Nephron progenitor cell (in vitro differentiated cells): ENCODE results near the gene CPEB4.

Experiments
- DNase-seq: peaks from one replicate; pipeline ENCODE4 v3.0.0; 2021
- H3K27ac Mint-ChIP-seq: 2 replicates; pipeline ENCODE4 v1.8.0; 2021; ENCODE audit warnings: mild to moderate bottlenecking, moderate library complexity, mixed read lengths
- H3K27me3 Mint-ChIP-seq: 2 replicates; pipeline ENCODE4 v1.8.0; 2021; ENCODE audit warnings: mild to moderate bottlenecking, low read depth, mixed read lengths; ENCODE audit not compliant: poor library complexity
- H3K36me3 Mint-ChIP-seq: 2 replicates; pipeline ENCODE4 v1.8.0; 2021; ENCODE audit warnings: low read depth, mixed read lengths
- H3K4me1 Mint-ChIP-seq: 2 replicates; pipeline ENCODE4 v1.8.0; 2021; ENCODE audit warnings: mixed read lengths
- H3K4me3 Mint-ChIP-seq: 2 replicates; pipeline ENCODE4 v1.8.0; 2021; ENCODE audit warnings: mild to moderate bottlenecking, moderate library complexity, mixed read lengths
- H3K9me3 Mint-ChIP-seq: 2 replicates; pipeline ENCODE4 v1.8.0; 2021; ENCODE audit warnings: mild to moderate bottlenecking, moderate library complexity, mixed read lengths
- TF ChIP-seq, protein P1 (sequence below): fragments of 200-600 bp; sonication (generic); IDR thresholded peaks from 2 replicates; pipeline ENCODE4 v1.5.0; 2021; ENCODE audit warnings: antibody characterized with exemption

The CPEB4 gene

DNA sequence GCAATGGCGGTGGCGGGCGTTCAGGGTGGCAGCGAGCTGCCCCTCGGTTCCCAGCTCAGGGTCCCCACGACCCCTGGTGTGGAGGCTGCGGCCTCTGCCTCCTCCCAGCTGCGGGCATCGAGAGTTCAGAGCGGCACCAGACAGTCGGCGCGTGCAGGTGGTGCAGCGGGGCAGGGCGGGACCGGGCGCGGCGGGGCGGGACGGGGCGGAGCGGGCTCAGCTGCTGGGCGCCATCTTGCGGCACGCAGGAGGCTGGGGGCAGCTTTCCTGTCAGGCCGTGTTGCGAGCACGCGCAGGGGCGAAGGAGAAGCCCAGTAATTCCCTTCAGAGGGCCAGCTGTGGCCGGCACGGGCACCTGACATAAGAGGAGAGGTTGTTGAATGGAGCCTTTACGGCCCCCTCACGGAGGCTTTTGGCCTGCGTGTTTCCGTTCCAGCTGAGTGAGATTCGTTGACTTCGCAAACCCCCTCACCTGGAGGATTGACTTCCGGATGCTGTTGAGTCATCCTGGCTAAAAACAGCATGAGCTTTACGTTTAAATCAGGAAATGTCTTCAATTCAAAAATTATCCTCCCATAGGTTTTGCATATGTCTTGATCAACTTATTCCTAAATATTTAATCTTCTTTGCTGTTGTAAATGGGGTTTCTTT, 101.4 kb downstream of the CPEB4 start:
- H3K4me3 Mint-ChIP-seq: no peak overlapping the region
- H3K27me3 Mint-ChIP-seq: no peaks in the 10 kb centered on the region
- H3K9me3 Mint-ChIP-seq: peaks cover 6% of the 10 kb centered on the region
- H3K27ac Mint-ChIP-seq: no peak overlapping the region
- no peaks in the 10 kb centered on the region for H3K4me1 Mint-ChIP-seq
- DNase-seq: no peak
- TF ChIP-seq, protein P1, sequence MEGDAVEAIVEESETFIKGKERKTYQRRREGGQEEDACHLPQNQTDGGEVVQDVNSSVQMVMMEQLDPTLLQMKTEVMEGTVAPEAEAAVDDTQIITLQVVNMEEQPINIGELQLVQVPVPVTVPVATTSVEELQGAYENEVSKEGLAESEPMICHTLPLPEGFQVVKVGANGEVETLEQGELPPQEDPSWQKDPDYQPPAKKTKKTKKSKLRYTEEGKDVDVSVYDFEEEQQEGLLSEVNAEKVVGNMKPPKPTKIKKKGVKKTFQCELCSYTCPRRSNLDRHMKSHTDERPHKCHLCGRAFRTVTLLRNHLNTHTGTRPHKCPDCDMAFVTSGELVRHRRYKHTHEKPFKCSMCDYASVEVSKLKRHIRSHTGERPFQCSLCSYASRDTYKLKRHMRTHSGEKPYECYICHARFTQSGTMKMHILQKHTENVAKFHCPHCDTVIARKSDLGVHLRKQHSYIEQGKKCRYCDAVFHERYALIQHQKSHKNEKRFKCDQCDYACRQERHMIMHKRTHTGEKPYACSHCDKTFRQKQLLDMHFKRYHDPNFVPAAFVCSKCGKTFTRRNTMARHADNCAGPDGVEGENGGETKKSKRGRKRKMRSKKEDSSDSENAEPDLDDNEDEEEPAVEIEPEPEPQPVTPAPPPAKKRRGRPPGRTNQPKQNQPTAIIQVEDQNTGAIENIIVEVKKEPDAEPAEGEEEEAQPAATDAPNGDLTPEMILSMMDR: no peak
- peaks cover 5% of the 10 kb centered on the region for H3K36me3 Mint-ChIP-seq

DNA sequence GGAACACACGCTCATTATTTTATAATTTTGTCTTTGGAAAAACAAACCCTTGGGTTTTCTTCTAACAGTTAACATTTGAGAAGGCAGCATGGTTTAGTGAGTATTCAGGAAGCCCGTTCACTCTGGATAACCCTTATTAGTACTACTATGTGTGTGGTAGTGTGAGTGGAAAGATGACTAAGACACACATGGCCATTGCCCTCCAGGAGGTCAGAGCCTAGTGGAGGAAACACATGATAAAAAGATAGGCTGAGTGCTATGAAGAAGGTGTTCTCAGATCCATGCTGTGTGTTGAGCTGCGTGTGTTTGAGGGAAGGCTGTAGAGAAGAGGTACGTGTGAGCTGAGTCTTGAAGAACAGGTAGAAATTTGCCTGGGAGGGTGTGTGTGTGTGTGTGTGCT, 109.2 kb downstream of the CPEB4 start:
- no peak for DNase-seq
- no peaks in the 10 kb centered on the region for H3K36me3 Mint-ChIP-seq
- no peak overlapping the region for H3K27ac Mint-ChIP-seq
- H3K9me3 Mint-ChIP-seq: no peaks in the 10 kb centered on the region
- TF ChIP-seq, protein P1: no peak
- H3K4me1 Mint-ChIP-seq: no peaks in the 10 kb centered on the region
- H3K27me3 Mint-ChIP-seq: peaks cover 9% of the 10 kb centered on the region
- H3K4me3 Mint-ChIP-seq: no peak overlapping the region

DNA sequence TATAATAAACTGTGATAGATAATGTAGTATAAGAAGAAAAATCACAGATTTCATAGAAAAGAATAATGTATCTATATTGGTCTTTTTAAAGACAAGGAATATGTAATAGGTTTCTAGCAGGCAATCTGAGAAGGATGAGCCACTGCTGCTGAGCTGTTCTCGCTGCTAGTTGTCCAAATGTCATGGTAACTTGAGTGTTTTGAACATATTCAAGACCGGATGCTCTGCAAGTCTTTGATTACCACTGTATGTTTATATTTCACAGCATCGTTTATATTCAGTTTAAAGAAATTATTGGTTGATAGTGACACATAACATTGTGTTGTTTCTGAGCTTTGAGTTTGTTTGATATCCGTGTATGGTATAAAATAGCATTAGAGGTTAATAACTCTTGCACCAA, 110.4 kb downstream of the CPEB4 start:
- Mint-ChIP-seq H3K4me1 (no peaks in the 10 kb centered on the region), H3K27me3 (peaks cover 12% of the 10 kb centered on the region), H3K4me3 (no peak overlapping the region), H3K36me3 (no peaks in the 10 kb centered on the region), H3K9me3 (no peaks in the 10 kb centered on the region), H3K27ac (no peak overlapping the region)
- TF ChIP-seq, protein P1: no peak
- no peak for DNase-seq

DNA sequence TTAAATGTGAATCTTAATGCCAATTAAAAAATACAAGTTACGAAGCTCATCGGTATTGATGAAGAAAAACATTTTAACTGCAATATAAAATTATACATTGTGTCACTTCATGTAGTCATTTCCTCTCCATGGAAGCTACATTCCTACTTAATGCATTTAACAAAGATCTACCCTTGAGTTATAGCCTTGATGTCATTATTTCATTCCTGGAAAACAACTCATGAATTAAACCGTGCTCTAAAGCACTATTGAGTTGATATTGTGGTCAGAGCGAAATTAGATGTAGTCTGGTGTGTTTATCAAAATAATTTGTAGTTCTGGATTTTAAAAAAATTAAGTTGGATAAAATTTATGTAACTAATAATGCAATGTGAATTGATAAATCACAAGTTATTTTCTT, 111.9 kb downstream of the CPEB4 start:
- TF ChIP-seq, protein P1: no peak
- Mint-ChIP-seq H3K27me3 (peaks cover 12% of the 10 kb centered on the region), H3K4me3 (no peak overlapping the region), H3K4me1 (no peaks in the 10 kb centered on the region), H3K36me3 (no peaks in the 10 kb centered on the region), H3K27ac (no peak overlapping the region), H3K9me3 (no peaks in the 10 kb centered on the region)
- DNase-seq: no peak

DNA sequence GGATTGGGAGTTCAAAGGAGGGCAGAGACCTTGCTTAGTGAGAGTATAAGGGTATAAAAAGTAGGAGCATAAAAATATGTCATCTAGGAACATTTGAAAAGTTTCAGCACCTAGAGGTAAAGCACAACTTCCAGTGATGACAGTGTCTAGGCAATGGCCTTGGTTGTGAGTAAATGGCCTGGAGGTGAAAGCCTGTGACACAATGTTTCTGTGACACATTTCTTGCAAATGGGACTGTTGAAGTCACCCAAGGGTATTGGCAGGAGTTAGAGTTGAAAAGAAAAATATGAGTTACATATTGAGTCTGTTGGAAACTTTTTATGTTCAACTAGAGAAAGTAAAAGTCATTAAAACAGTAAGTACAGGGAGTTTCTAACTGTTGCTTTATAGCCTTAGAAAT, 115.6 kb downstream of the CPEB4 start:
- no peaks in the 10 kb centered on the region for H3K9me3 Mint-ChIP-seq
- H3K27ac Mint-ChIP-seq: no peak overlapping the region
- H3K4me3 Mint-ChIP-seq: no peak overlapping the region
- peaks cover 6% of the 10 kb centered on the region for H3K27me3 Mint-ChIP-seq
- H3K36me3 Mint-ChIP-seq: no peaks in the 10 kb centered on the region
- DNase-seq: no peak
- TF ChIP-seq, protein P1: no peak
- H3K4me1 Mint-ChIP-seq: no peaks in the 10 kb centered on the region

DNA sequence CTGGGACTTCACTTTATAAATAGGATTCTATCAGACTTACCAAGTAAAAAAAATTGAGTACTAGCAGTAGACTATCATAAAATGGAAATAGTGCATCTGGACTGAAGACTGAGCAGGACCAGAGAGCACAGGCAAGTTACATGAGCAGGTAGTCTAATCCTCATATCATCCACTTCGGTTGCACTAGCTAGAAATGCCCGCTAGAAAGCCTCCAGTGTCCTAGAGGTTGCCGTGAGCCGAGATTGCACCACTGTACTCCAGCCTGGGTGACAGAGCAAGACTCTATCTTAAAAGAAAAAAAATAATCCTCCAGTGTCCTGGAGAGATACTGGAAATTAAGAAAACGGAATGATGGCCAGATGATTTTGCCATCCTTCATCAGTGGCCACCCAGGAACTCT, 120.8 kb downstream of the CPEB4 start:
- no peak overlapping the region for H3K4me3 Mint-ChIP-seq

More for the DNA sequence above, 120.8 kb downstream of the CPEB4 start:
- Mint-ChIP-seq H3K9me3 (peaks cover 9% of the 10 kb centered on the region), H3K36me3 (no peaks in the 10 kb centered on the region), H3K27ac (no peak overlapping the region), H3K4me1 (no peaks in the 10 kb centered on the region), H3K27me3 (peaks cover 5% of the 10 kb centered on the region)
- TF ChIP-seq, protein P1: no peak
- no peak for DNase-seq
